GM10248 (cell line): ENCODE data around the gene NUP50.

Source experiments
- CTCF ChIA-PET: fragments of 300-600 bp; sonication (Branson Sonifier 250); formaldehyde crosslinking; extraction: SDS; loops from one replicate; lab custom pipeline; 2021; ENCODE audit warnings: antibody characterized with exemption; lab: Yijun Ruan, JAX
- POLR2A ChIA-PET: fragments of 350-650 bp; sonication (Branson Sonifier 250); formaldehyde crosslinking; extraction: SDS; loops from one replicate; lab custom pipeline; 2020; ENCODE audit warnings: antibody characterized with exemption; lab: Yijun Ruan, JAX
- DNase-seq: peaks from one replicate; pipeline ENCODE4 v3.0.0; 2012; ENCODE audit errors: extremely low spot score
- TF ChIP-seq, protein P1 (sequence below): IDR thresholded peaks from 2 replicates; pipeline ENCODE4 v1.5.1; 2012; ENCODE audit warnings: mild to moderate bottlenecking, low read depth; ENCODE audit errors: extremely low read depth, missing control alignments, control extremely low read depth

The NUP50 gene

DNA sequence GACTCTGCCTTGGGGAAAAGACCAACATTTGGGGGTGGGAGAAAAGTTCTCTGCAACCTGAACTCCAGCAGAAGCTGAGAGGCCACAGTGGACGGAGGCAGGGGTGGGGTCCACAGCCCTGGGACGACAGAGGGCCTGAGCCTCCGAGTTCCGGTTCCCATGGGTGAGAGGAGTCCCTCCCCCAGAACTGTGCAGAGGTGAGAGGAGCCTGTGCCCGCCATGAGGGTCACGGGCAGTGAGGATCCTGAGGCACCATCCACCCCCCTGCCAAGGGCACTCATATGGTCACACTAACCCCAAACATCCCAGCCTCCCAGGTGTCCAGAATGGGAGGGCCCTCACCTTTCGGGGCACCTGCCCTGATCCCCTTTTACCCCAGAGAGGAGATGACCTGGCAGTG is 46.4 kb downstream of the NUP50 start:
- TF ChIP-seq, protein P1, sequence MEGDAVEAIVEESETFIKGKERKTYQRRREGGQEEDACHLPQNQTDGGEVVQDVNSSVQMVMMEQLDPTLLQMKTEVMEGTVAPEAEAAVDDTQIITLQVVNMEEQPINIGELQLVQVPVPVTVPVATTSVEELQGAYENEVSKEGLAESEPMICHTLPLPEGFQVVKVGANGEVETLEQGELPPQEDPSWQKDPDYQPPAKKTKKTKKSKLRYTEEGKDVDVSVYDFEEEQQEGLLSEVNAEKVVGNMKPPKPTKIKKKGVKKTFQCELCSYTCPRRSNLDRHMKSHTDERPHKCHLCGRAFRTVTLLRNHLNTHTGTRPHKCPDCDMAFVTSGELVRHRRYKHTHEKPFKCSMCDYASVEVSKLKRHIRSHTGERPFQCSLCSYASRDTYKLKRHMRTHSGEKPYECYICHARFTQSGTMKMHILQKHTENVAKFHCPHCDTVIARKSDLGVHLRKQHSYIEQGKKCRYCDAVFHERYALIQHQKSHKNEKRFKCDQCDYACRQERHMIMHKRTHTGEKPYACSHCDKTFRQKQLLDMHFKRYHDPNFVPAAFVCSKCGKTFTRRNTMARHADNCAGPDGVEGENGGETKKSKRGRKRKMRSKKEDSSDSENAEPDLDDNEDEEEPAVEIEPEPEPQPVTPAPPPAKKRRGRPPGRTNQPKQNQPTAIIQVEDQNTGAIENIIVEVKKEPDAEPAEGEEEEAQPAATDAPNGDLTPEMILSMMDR: no peak
- no peak for DNase-seq
- POLR2A ChIA-PET: no interaction called here
- CTCF ChIA-PET: interaction anchor here (1.6 to 3.0 kb wide), 3 partner anchors 10 to 109 kb away, joined by 3 to 23 read pairs (median 5); no protein-coding TSS in a partner anchor

DNA sequence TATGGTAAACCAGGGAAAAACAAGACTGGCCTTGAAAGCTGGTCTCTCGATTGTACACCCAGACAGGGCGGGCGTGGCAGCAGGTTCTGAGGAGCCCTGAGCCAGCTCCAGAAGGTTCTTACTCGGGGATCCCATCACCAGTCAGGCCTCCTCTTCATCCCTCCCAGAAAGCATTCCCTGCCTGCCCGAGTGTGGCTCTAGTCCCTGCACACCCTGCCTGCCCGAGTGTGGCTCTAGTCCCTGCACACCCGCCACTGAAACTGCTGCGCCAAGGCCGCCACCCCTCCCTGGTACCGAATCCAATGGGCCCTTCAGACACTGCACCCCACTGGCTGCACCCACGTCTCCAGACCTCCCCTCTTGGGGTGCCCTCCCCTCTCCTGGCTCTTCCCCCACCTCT is 46.9 kb downstream of the NUP50 start:
- DNase-seq: no peak
- POLR2A ChIA-PET: no interaction called here
- CTCF ChIA-PET: interaction anchor here (1.6 to 3.0 kb wide), 3 partner anchors 9 to 109 kb away, joined by 3 to 23 read pairs (median 5); no protein-coding TSS in a partner anchor
- TF ChIP-seq, protein P1: no peak

DNA sequence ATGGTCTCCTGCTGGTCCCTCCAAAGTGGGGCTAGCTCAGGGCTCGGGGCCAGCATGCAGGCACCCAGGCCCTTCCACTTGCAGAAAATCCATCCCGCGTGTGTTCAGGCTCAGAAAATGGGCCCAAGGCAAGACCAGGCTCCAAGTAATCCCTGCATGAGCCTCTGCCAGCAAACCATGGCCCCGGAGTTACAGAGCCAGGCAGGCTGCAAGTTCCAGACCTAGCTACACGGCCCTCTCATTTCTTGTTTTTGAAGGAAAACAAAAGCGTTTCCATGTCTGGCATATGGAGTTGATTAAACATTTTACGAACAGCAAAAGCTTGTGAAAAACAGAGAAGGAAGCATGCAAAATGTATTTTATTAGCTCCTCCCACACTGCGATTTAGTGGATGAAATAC is 47.3 kb downstream of the NUP50 start:
- TF ChIP-seq, protein P1: no peak
- no peak for DNase-seq
- POLR2A ChIA-PET: no interaction called here
- CTCF ChIA-PET: interaction anchor here (1.6 kb wide), 1 partner anchor 52 kb away, joined by 3 read pairs; no protein-coding TSS in a partner anchor

DNA sequence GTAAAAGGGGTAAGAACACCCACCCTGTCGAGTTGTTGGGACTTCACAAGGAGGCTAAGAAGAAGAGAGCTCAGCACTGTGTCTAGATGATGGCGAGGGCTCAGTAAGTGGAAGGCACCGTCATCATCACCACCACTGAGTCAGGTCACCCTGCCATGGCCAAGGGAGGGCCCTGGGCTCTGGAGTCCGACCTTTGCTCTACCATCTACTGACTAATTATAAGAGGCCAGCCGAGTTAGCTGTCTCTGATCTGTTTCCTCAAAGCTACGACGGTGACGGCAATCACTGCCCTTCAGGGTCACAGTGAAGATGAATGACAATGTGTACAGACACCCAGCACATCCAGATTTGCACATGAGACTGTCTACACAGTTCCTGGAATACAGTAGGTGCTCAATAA is 47.7 kb downstream of the NUP50 start:
- CTCF ChIA-PET: interaction anchor here (1.6 kb wide), 1 partner anchor 52 kb away, joined by 3 read pairs; no protein-coding TSS in a partner anchor
- TF ChIP-seq, protein P1: no peak
- POLR2A ChIA-PET: no interaction called here
- DNase-seq: no peak

DNA sequence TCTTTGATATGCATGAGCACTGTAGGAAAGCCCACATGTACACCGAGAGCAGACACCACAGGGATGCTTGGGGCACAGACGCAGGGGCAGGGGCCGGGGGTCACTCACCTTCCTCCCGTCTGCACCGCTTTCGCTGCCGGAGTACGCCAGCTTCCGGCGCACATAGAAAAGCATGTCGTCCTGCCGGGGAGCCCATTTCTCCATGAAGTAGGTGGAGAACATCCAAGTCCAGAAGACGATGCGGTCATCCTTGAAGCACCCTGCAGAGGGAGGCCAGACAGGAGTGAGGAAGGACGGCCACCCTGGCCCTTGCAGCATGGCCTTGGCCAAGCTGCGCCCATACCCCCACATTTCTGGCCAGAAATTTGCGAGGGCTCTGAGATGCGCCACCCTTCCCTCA is 48.1 kb downstream of the NUP50 start:
- CTCF ChIA-PET: no interaction called here

DNA sequence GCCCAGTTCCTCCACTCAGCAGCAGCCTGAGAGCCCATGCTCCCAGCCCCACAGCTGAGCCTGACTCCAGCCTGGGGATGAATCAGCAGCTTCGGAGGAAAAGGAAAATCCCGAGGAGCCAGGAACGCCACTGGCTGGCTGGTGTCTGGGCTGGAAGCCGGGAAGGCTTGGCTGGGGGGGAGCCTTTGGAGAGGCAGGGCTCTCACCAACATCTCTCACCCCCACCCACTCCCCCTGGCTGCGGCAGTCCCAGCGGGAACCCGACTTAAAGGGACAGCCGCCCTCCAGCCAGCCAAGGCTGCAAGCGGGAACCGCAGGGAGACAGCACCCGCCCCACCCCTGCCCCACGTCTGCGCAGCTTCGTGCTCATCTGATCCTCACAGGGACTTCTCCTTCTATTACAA is 48.6 kb downstream of the NUP50 start:
- TF ChIP-seq, protein P1: no peak
- ChIA-PET POLR2A (no interaction called here), CTCF (no interaction called here)
- DNase-seq: no peak

More for the DNA sequence above, 48.1 kb downstream of the NUP50 start:
- TF ChIP-seq, protein P1: no peak
- no peak for DNase-seq
- POLR2A ChIA-PET: no interaction called here
